GM20000 (cell line): Measurements from ENCODE around the gene USP28.
"Not testable (repeated sequence)": the region's sequence is repeated elsewhere in the genome, so short reads cannot be mapped to it uniquely, and the experiment has no call there.

Experiments
- DNase-seq: peaks from one replicate; pipeline ENCODE4 v3.0.0; 2012; ENCODE audit warnings: low spot score
- TF ChIP-seq, protein P1 (sequence below): IDR thresholded peaks from 2 replicates; pipeline ENCODE4 v1.5.1; 2012; ENCODE audit warnings: mild to moderate bottlenecking, control low read depth; ENCODE audit errors: extremely low read depth, missing control alignments

The USP28 gene

DNA sequence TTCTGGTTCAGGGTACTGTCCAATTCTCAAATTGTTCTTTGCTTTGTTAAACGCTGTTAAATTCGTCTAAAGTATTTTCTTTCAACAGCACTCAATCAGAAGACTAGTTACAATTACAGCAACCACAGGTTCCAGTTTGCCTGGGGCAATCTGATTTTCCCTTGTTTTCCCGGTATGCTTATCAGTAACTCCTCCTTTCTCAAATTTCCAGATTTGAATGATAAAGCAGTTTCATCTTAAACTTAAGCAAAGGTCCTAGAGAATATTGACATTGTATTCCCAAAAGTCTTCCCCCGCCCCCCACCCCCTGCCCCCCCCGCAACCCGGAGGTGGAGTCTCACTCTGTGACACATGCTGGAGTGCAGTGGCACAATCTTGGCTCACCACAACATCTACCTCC lies 10.5 kb upstream of the USP28 start:
- DNase-seq = no peak
- TF ChIP-seq, protein P1, sequence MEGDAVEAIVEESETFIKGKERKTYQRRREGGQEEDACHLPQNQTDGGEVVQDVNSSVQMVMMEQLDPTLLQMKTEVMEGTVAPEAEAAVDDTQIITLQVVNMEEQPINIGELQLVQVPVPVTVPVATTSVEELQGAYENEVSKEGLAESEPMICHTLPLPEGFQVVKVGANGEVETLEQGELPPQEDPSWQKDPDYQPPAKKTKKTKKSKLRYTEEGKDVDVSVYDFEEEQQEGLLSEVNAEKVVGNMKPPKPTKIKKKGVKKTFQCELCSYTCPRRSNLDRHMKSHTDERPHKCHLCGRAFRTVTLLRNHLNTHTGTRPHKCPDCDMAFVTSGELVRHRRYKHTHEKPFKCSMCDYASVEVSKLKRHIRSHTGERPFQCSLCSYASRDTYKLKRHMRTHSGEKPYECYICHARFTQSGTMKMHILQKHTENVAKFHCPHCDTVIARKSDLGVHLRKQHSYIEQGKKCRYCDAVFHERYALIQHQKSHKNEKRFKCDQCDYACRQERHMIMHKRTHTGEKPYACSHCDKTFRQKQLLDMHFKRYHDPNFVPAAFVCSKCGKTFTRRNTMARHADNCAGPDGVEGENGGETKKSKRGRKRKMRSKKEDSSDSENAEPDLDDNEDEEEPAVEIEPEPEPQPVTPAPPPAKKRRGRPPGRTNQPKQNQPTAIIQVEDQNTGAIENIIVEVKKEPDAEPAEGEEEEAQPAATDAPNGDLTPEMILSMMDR = no peak

DNA sequence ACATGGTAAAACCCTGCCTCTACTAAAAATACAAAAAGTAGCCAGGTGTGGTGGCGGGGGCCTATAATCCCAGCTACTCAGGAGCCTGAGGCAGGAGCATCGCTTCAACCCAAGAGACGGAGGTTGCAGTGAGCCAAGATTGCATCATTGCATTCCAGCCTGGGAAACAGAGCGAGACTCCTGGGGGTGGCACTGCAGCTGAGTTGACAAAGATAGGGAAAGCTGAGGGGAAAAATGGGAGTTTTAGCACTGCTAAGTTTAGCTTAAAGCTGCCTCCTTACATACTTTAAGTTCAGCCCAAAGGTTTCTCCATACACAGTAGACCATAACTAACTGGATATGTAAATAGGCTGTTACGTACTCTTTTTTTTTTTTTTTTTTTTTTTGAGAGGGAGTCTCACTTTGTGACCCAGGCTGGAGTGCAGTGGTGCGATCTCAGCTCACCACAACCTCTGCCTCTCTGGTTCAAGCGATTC lies 9.0 kb upstream of the USP28 start:
- DNase-seq = no peak
- TF ChIP-seq, protein P1 = no peak

DNA sequence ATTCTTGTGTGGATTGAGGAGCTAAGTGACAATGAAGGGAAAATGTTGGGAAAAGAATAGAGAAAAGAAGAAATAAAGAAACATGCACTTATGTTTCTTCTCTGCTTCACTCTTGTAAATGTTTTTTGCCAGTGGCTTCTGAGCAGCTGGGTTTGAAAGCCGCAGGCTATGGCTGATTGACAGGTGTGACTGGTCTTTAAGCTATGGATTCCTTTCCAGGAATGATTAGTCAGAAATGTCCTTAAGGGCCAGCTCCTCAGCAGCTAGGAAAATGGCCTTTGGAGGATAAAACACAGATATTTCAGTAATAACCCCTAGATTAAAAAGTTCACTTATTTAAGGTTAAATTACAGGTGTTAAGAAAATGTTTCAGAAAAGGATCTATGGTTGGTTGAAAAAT lies 6.5 kb upstream of the USP28 start:
- no peak for DNase-seq
- TF ChIP-seq, protein P1 = no peak

DNA sequence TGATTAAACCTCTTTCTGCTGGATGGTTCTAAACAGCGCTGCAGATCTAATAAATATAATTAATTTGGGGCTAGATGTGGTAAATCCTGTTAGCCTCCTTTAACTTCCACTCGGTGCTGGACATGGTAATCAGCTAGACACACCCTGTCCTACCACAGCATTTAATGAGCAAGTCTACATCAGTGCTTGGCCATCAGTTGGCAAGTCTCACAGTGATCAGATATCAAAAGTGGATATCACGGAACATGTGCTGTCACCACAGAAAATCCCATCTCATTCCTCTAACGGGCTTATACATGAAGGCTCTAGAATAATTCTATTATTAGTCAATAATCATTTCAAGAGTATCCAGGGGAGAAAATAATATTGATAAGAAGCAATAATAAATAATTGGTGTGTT lies 5.6 kb upstream of the USP28 start:
- DNase-seq = no peak

DNA sequence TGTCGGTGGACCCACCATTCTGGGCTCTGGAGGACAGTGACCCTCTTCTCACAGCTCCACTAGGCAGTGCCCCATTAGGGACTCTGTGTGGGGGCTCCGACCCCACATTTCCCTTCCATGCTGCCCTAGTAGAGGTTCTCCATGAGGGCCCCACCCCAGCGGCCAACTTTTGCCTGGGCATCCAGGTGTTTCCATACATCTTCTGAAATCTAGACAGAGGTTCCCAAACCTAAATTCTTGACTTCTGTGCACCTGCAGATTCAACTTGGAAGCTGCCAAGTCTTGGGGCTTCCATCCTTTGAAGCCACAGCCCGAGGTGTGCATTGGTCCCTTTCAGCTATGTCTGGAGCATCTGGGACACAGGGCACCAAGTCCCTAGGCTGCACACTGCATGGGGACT lies 4.1 kb upstream of the USP28 start:
- DNase-seq = not testable (repeated sequence)

More for the DNA sequence above, 5.6 kb upstream of the USP28 start:
- TF ChIP-seq, protein P1 = no peak

DNA sequence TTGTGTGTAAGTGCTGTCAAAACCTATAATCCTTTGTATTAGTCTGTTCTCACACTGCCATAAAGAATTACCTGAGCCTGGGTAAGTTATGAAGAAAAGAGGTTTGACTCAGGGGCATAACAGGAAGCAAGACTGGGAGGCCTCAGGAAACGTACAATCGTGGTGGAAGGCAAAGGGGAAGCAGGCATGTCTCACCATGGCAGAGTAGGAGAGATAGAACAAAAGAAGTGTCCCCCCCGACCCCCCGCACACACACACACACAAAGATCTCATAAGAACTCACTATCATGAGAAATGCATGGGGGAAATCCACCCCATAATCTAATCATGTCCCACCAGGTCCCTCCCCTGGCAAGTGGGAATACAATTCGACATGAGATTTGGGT lies 2.3 kb upstream of the USP28 start:
- no peak for DNase-seq
- TF ChIP-seq, protein P1 = no peak

DNA sequence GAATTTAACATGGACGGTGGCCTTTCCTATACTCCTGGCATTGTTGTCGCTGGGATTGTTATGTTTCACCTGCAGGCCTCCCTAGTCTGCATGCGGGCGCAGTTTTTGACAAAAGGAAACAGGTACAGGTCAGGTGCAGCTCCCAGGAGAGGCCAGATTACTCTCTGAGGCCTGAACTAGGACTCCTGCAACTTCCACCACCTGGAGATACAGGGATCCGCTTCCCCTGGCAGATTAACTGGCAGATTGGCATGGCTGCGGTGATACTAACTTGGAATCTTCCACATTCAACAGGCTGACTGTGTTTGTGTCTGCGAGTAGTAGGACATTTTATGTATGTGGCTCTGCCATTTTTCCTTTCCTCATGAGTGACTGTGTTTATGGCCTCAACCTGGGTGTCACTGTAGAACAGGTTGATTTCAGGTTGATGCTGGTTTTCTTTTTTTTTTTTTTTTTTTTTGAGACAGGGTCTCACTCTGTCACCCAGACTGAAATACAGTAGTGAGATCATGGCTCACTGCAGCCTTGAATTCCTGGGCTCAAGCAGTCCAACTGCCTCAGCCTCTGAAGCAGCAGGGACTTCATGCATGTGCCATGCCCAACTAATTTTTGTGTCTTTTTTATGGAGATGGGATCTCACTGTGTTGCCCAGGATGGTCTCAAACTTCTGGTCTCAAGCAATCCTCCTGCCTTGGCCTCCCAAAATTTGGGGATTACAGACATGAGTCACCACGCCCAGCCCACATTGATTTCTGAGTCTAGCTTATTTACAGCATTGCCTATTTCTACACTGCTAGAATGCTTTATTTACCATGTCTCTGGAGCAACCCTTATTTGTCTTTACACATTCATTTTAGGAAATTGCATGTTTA lies 1.7 kb upstream of the USP28 start:
- TF ChIP-seq, protein P1 = no peak
- no peak for DNase-seq

DNA sequence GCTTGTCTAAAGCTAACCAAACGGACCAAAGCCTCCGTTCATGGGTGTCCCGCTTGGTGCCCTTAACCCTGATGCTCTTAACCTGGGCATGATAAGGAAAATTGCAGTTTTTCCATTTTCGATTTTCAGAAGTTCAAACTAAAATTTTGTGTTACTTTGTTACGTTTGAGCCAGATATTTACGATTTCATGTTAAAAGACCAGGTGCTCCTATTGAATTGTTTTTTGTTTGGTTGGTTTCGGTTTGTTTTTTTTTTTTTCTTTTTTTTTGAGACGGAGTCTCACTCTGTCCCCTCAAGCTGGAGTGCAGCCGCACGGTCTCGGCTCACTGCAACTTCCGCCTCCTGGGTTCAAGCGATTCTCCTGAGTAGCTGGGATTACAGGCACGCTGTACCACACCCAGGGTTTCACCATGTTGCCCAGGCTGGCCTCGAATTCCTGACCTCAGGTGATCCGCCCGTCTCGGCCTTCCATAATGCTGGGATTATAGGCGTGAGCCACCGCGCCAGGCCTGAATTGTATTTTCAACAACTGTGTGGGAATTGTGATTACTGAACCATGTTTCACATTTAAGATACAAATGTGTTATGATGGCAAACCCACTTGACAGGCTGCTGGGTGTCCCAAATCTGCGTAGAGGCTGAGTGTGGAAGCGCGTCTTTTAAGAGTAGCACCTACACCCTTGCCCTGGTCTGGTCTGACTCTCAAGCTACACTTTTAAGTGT lies 864 bp upstream of the USP28 start:
- TF ChIP-seq, protein P1 = no peak
- no peak for DNase-seq
